AG04450 (cell line): ENCODE data around the gene KRTAP3-3. TPM values are rescaled to one million over a fixed set of nuclear protein-coding genes. Genes with fewer than 3 reads are reported as not detected.

Experiments used
- CTCF ChIA-PET: fragments of 300-600, 350-600 bp; formaldehyde crosslinking; extraction: SDS; loops from one replicate; lab custom pipeline; 2022; ENCODE audit warnings: antibody characterized with exemption, inconsistent platforms; lab: Charles Lee
- POLR2A ChIA-PET: fragments of 350-600 bp; formaldehyde crosslinking; extraction: SDS; loops from one replicate; lab custom pipeline; 2021; ENCODE audit warnings: antibody characterized with exemption, inconsistent platforms; lab: Yijun Ruan, JAX
- DNase-seq: peaks from one replicate; pipeline ENCODE4 v3.0.0-alpha.2; 2011; ENCODE audit warnings: low read depth, low spot score
- H3K27ac ChIP-seq: one replicate; pipeline ENCODE4 v1.5.1; 2012; ENCODE audit warnings: low read depth, low read length, control low read depth
- H3K27me3 ChIP-seq: one replicate; pipeline ENCODE4 v1.6.0; 2012; ENCODE audit warnings: low read length; ENCODE audit not compliant: control insufficient read depth, insufficient read depth
- H3K4me3 ChIP-seq: 2 replicates; pipeline ENCODE4 v1.5.1; 2011; ENCODE audit warnings: mild to moderate bottlenecking, low read depth, low read length, control low read depth
- H3K9me3 ChIP-seq: 2 replicates; pipeline ENCODE4 v1.5.1; 2012; ENCODE audit warnings: low read length; ENCODE audit not compliant: control insufficient read depth, insufficient read depth
- polyA plus RNA-seq: library from polyadenylated mRNA; depleted of rRNA; stranded (reverse); fragments of >200 nt; gene quantifications from 2 replicates; pipeline ENCODE4 v1.2.3, GENCODE V29; 2011
- TF ChIP-seq, protein P1 (sequence below): IDR thresholded peaks from 2 replicates; pipeline ENCODE4 v1.5.1; 2011; ENCODE audit warnings: low read depth, low read length, control low read depth, inconsistent platforms

The KRTAP3-3 gene
- polyA plus RNA-seq, 1 experiment = not detected

DNA sequence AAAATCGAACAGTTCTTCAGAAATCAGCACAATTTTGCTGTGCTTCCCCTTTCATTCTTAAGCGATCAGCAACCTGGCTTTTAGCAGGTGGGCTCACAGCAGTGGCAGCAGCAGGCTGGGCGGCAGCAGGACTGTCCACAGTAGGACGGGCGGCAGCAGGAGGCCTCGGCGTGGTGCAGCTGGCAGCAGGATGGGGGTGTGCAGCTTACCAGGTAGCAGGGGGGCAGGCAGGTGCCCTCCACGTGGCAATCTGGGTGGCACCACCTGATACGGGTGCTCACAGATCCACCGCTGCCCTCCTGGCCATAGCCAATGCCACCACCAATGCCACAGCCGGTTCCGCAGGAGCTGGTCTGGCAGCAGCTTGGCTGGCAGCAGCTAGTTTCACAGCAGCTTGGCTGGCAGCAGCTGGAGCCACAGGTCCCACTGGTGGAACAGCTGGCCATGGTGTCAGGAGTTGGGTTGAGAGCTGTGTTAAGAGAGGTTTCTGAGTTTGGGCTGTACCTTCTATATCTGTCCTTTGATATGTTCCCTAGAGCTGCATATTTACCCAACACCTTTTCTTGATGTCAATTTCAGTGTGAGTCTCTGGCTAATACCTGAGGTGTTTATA is 35.8 kb upstream of the KRTAP3-3 start, which contains the start of gene KRTAP1-4:
KRTAP1-4 (minus strand) TSS at position 563 of the 613 bp plus-strand sequence; CDS start at position 446, 117 bp downstream.
- TF ChIP-seq, protein P1, sequence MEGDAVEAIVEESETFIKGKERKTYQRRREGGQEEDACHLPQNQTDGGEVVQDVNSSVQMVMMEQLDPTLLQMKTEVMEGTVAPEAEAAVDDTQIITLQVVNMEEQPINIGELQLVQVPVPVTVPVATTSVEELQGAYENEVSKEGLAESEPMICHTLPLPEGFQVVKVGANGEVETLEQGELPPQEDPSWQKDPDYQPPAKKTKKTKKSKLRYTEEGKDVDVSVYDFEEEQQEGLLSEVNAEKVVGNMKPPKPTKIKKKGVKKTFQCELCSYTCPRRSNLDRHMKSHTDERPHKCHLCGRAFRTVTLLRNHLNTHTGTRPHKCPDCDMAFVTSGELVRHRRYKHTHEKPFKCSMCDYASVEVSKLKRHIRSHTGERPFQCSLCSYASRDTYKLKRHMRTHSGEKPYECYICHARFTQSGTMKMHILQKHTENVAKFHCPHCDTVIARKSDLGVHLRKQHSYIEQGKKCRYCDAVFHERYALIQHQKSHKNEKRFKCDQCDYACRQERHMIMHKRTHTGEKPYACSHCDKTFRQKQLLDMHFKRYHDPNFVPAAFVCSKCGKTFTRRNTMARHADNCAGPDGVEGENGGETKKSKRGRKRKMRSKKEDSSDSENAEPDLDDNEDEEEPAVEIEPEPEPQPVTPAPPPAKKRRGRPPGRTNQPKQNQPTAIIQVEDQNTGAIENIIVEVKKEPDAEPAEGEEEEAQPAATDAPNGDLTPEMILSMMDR = no peak
- Histone ChIP-seq H3K27me3 (no peaks in the 10 kb centered on the region), H3K27ac (no peak within 1 kb of the TSS), H3K9me3 (no peaks in the 10 kb centered on the region; the same call in 1 of the 2 replicates), H3K4me3 (no peak within 1 kb of the TSS)
- DNase-seq = no peak
- POLR2A ChIA-PET = no interaction called here
- CTCF ChIA-PET = interaction anchor here (1.5 kb wide), 1 partner anchor 293 kb away, joined by 6 read pairs; no protein-coding TSS in a partner anchor

DNA sequence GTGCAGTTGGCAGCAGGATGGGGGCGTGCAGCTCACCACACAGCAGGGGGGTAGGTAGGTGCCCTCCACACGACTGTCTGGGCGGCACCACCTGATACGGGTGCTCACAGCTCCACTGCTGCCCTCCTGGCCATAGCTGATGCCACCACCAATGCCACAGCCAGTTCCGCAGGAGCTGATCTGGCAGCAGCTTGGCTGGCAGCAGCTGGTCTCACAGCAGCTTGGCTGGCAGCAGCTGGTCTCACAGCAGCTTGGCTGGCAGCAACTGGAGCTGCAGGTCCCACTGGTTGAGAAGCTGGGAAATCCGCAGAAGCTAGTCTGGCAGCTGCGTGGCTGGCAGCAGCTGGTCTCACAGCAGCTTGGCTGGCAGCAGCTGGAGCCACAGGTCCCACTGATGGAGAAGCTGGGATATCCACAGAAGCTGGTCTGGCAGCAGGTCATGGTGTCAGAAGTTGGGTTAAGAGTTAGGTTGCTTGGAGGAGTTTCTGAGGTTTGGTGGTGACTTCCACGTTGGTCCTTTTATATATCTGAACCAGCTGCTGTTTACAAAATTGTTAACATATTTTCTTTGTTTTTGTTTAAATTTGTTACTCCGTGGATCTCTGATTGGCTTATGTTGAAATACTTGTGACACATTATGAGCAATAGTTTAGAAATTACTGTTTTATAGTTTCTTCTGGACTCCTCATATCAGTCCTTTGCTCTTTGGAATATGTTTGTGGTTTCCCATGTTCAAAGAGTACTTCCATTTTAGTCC is 32.9 kb upstream of the KRTAP3-3 start, which contains the start of gene KRTAP1-5:
KRTAP1-5 (minus strand) TSS at position 494 of the 757 bp plus-strand sequence; CDS start at position 441, 53 bp downstream.
- H3K27ac ChIP-seq = peak within 1 kb of the TSS; percentile 66
- DNase-seq = peak; percentile 64
- H3K4me3 ChIP-seq = no peak within 1 kb of the TSS
- CTCF ChIA-PET = no interaction called here
- POLR2A ChIA-PET = interaction anchor here (0.6 to 1.2 kb wide), 4 partner anchors 12 to 1827 kb away, joined by 3 to 5 read pairs (median 3); partner anchors contain the start of genes KRTAP2-3 and RPL19
- no peaks in the 10 kb centered on the region for H3K27me3 ChIP-seq
- H3K9me3 ChIP-seq = no peaks in the 10 kb centered on the region; the same call in 1 of the 2 replicates
- TF ChIP-seq, protein P1 = no peak

DNA sequence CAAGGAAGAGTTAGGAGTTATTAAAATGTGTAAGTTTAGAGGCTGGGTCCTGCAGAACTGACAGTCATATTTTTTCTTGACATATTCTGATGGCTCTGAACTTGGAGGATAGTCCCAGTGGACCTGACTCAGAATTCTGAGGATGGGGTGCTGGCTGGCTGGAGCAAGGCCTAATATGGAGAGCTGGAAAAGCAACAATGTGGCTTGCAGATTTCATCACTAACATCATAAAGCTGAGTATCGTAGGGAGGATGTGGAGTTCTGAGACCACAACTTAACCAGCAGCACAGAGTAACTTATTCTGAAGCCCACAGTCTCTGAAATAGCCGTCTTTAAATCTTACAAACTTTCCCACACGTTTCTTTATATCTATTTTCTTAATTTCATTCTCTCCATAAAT is 30.7 kb upstream of the KRTAP3-3 start:
- CTCF ChIA-PET = interaction anchor here (1.0 kb wide), 1 partner anchor 297 kb away, joined by 3 read pairs; no protein-coding TSS in a partner anchor

DNA sequence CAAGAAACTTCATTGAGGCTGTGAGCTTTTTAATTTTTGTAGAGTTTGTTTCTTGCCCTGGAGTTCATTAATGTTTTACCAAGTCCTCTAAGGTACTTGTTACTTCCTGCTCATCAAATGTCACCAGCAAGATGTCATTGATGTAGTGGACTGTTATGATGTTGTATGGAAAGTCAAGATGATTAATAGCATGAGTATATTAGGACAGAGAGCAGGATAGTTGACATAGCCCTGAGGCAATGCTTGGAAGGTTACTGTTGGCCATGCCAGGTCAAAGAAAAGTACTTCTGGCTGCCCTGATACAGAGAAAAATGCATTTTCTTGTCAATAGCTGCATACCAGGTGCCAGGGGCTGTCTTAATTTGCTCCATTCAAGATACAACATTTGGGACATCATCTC is 26.4 kb upstream of the KRTAP3-3 start:
- Histone ChIP-seq H3K27ac (no peak overlapping the region), H3K27me3 (no peaks in the 10 kb centered on the region), H3K9me3 (no peaks in the 10 kb centered on the region), H3K4me3 (no peak overlapping the region)
- ChIA-PET CTCF (no interaction called here), POLR2A (no interaction called here)
- TF ChIP-seq, protein P1 = no peak
- no peak for DNase-seq

More for the DNA sequence above, 30.7 kb upstream of the KRTAP3-3 start:
- H3K4me3 ChIP-seq = no peak overlapping the region
- DNase-seq = no peak
- no peak overlapping the region for H3K27ac ChIP-seq
- H3K27me3 ChIP-seq = no peaks in the 10 kb centered on the region
- no peaks in the 10 kb centered on the region; the same call in 1 of the 2 replicates for H3K9me3 ChIP-seq
- POLR2A ChIA-PET = no interaction called here
- TF ChIP-seq, protein P1 = no peak

DNA sequence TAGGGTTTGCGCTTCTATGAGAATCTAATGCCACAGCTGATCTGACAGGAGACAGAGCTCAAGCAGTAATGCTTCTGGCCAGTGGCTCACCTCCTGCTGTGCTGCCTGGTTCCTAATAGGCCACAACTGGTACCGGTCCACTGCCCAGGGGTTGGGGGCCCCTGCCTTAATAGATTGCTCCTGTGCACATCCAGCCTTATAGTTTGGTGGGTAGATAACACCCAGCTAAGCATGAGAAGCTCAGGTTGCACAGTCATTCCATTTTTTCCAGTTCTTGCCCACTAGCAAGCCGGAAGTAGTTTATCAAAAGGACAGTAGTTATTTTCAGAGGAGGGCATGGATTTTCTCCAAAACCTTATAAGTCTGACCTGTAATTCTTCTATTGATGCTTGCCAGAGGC is 25.5 kb upstream of the KRTAP3-3 start:
- no peaks in the 10 kb centered on the region for H3K27me3 ChIP-seq
- H3K4me3 ChIP-seq = no peak overlapping the region
- TF ChIP-seq, protein P1 = no peak
- H3K27ac ChIP-seq = no peak overlapping the region
- CTCF ChIA-PET = no interaction called here
- no peaks in the 10 kb centered on the region for H3K9me3 ChIP-seq
- POLR2A ChIA-PET = no interaction called here
- DNase-seq = no peak
